RWPE2 (cell line): ENCODE results near the gene NDUFS5.
"Not testable (repeated sequence)": the region's sequence is repeated elsewhere in the genome, so short reads cannot be mapped to it uniquely, and the experiment has no call there.

Experiments
- ATAC-seq: fragments of 200-7000 bp; cut with Tn5 transposase; 3 replicates; pipeline ENCODE4 v1.9.1; 2021; ENCODE audit warnings: low read depth
- DNase-seq: peaks from one replicate; pipeline ENCODE4 v3.0.0-alpha.2; 2020; ENCODE audit warnings: low spot score
- H3K27ac ChIP-seq: fragments of 450-650 bp; 2 replicates; pipeline ENCODE4 v1.5.1; 2017; ENCODE audit warnings: mild to moderate bottlenecking; ENCODE audit not compliant: poor library complexity, severe bottlenecking
- H3K27me3 ChIP-seq: fragments of 250-450 bp; sonication (Bioruptor Pico); 2 replicates; pipeline ENCODE4 v1.5.1; 2021; ENCODE audit warnings: mild to moderate bottlenecking, moderate library complexity; ENCODE audit not compliant: insufficient read depth, poor library complexity, severe bottlenecking
- H3K36me3 ChIP-seq: fragments of 250-450 bp; sonication (Bioruptor Pico); 2 replicates; pipeline ENCODE4 v1.5.1; 2020; ENCODE audit warnings: low read depth, mild to moderate bottlenecking, moderate library complexity
- H3K4me1 ChIP-seq: fragments of 250-450 bp; sonication (Bioruptor Pico); 2 replicates; pipeline ENCODE4 v1.5.1; 2021; ENCODE audit warnings: mild to moderate bottlenecking, moderate library complexity; ENCODE audit not compliant: insufficient read depth, poor library complexity, severe bottlenecking
- H3K4me3 ChIP-seq: fragments of 250-450 bp; sonication (Bioruptor Pico); 2 replicates; pipeline ENCODE4 v1.5.1; 2021; ENCODE audit warnings: mild to moderate bottlenecking, moderate library complexity; ENCODE audit not compliant: severe bottlenecking
- H3K9me3 ChIP-seq: fragments of 250-450 bp; sonication (Bioruptor Pico); 2 replicates; pipeline ENCODE4 v1.5.1; 2021; ENCODE audit warnings: mild to moderate bottlenecking, moderate library complexity; ENCODE audit not compliant: severe bottlenecking
- CTCF ChIP-seq: fragments of 450-650 bp; IDR thresholded peaks from one replicate; pipeline ENCODE4 v1.5.1; 2017; ENCODE audit warnings: mild to moderate bottlenecking, moderate library complexity; ENCODE audit not compliant: poor library complexity, severe bottlenecking

Gene NDUFS5

DNA sequence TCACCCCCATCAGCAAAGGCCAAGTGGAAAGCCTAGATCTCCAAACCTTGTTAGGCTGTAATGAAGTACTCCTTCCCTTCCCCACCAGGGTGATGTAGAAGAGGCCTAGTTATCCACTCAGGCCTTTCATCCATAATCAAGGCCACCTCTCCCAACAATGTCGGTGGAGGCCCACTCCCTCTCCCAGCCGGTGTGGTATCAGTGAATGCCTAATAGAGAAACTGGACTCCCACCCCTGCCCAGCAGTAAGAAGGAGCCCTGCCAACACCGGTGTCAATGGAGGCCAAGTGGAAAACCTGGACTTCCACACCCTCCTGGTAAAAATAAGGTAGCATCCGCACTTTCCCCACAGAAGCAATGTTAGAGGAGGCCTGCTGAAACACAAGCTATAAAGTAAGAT, 23.9 kb downstream of the NDUFS5 start:
- ATAC-seq (no peak), DNase-seq (no peak)
- no peaks in the 10 kb centered on the region for H3K9me3 ChIP-seq
- H3K27ac ChIP-seq = no peak overlapping the region
- H3K4me1 ChIP-seq = no peaks in the 10 kb centered on the region
- H3K4me3 ChIP-seq = no peak overlapping the region
- H3K27me3 ChIP-seq = no peaks in the 10 kb centered on the region
- no peaks in the 10 kb centered on the region for H3K36me3 ChIP-seq
- no peak for TF ChIP-seq CTCF

GRCh38 chr1:39051193-39051850, 25.2 kb downstream of the NDUFS5 start:
- DNase-seq, H3K4me3 ChIP-seq, H3K9me3 ChIP-seq, H3K27me3 ChIP-seq, H3K36me3 ChIP-seq, ATAC-seq, H3K27ac ChIP-seq, H3K4me1 ChIP-seq: not testable (repeated sequence)
- peak; percentile 7 for TF ChIP-seq CTCF

DNA sequence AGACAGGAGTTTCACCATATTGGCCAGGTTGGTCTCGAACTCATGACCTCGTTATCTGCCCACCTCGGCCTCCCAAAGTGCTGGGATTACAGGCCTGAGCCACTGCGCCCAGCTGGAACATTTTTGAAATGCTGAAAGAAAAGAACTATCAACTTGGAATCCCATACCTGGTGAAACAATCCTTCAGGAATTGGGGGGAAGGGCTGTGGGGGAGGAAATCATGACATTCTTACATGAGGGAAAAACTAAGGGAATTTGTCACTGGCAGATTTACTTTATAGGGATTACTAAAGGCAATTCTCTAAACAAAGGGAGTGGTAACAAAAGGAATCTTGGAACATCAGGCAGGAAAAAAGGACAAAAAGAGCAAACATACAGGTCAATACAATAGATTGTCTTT, 25.8 kb downstream of the NDUFS5 start:
- no peak overlapping the region for H3K27ac ChIP-seq
- H3K4me3 ChIP-seq = no peak overlapping the region
- H3K27me3 ChIP-seq = no peaks in the 10 kb centered on the region
- H3K9me3 ChIP-seq = no peaks in the 10 kb centered on the region
- no peak for DNase-seq
- H3K4me1 ChIP-seq = no peaks in the 10 kb centered on the region
- no peak for ATAC-seq
- no peaks in the 10 kb centered on the region for H3K36me3 ChIP-seq
- TF ChIP-seq CTCF = no peak

DNA sequence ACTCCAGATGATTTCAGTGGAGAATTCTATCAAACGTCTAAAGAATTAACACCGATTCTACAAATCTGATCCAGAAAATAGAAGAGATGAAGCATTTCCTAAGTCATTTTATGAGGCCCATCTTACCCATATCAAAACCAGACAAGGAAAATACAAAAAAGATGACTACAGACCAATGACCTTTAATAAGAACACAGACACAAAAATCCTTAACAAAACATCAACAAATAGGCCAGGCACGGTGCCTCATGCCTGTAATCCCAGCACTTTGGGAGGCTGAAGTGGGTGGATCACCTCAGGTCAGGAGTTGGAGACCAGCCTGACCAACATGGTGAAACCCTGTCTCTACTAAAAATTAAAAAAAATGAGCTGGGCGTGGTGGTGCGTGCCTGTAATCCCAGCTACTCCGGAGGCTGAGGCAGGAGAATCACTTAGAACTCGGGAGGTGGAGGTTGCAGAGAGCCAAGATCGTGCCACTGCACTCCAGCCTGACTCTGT, 29.1 kb downstream of the NDUFS5 start:
- not testable (repeated sequence) for H3K36me3 ChIP-seq, H3K27me3 ChIP-seq, ATAC-seq, H3K27ac ChIP-seq, H3K4me1 ChIP-seq, DNase-seq, H3K4me3 ChIP-seq, H3K9me3 ChIP-seq

DNA sequence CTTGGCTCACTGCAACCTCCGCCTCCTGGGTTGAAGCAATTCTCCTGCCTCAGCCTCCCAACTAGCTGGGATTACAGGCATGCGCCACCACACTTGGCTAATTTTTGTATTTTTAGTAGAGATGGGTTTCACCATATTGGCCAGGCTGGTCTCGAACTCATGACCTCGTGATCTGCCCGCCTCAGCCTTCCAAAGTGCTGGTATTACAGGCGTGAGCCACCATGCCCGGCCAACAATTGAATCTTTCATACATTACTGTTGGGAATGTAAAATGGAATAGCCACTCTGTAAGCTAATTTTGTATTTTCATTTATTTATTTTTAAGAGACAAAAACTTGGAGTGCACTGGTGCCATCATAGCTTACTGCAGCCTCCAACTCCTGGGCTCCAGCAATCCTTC, 35.4 kb downstream of the NDUFS5 start:
- not testable (repeated sequence) for ATAC-seq, H3K4me3 ChIP-seq, DNase-seq, H3K36me3 ChIP-seq, H3K9me3 ChIP-seq, H3K27ac ChIP-seq, H3K27me3 ChIP-seq, H3K4me1 ChIP-seq

DNA sequence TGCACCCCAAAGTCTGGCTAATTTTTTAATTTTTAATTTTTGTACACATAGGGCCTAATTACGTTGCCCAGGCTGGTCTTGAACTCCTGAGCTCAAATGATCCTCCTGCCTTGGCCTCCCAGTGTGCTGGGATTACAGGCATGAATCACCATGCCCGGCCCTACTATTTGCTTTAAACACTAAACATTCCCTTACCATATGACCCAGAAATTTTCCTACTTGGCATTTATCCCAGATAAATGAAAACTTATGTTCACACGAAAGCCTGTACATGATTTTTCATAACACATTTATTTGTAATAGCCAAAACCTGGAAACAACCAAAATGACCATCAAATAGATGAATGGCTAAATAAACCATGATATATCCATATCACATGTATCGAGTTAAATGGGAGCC, 35.8 kb downstream of the NDUFS5 start:
- Histone ChIP-seq H3K9me3 (no peaks in the 10 kb centered on the region), H3K4me1 (no peaks in the 10 kb centered on the region), H3K36me3 (no peaks in the 10 kb centered on the region), H3K27ac (no peak overlapping the region), H3K27me3 (no peaks in the 10 kb centered on the region), H3K4me3 (no peak overlapping the region)
- ATAC-seq (no peak), DNase-seq (no peak)
- no peak for TF ChIP-seq CTCF
